Breast epithelium (tissue), 3 donors: ENCODE results near the gene GPC3.

Experiments used
- POLR2AphosphoS5 ChIP-seq, 3 donors: sonication (generic); formaldehyde crosslinking; IDR thresholded peaks; one replicate each; pipeline ENCODE4 v1.6.1; 2017; ENCODE audit warnings: antibody characterized with exemption in 3 of 3
- TF ChIP-seq, protein P1 (sequence below), 3 donors: fragments of 450-650 bp; IDR thresholded peaks; one replicate each; pipeline ENCODE4 v1.5.1; 2016 to 2017; ENCODE audit warnings: antibody characterized with exemption in 3 of 3, mild to moderate bottlenecking in 3 of 3, moderate library complexity in 3 of 3

DNA sequence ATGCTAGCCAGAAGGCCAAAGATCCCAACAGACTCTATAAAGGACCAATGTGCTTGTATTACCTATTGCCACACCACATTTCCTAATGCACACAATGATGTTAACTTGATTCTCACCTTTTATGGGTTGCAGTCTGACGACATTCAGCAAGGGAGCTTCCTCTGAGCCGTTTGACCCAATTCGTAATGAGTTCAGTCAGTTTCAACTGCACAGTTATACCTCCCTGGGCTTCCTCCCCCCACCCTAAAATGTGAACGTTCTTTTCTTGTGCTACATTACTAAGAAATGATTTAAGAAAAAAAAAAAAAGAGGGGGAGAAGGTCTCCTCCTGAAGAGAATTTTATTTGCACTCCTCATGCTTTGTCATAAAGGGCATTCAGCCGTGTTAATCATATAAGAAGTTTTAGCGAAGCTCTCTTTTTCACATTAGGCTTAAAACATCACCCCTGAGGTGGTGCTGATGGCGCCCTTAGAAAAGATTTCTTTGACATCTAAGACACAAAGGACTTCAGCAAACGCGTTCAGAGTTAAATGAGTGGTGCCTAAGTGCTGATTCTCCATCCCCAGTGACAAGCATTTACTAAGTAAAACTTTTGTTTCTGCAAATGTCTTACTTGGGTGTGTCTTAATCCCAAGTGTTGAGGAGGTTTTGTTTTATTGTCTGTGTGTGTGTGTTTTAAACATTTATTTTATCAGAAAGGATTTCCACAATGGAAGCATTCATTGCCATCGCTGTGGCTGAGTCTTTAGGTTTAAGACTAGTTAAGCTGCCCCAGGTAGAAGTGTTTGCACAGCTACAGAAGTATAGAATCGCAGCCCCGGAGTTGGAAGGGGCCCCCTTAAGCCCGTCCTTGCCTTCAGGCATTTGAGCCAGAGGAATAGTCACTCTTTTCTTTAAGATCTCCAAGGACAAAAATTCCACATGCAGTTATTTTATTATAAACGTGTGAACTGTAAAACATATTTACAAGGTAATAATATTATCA, 15.2 kb upstream of the GPC3 start:
- no peak for TF ChIP-seq POLR2AphosphoS5 (IDR thresholded peaks at IDR 0.05)
- TF ChIP-seq, protein P1, sequence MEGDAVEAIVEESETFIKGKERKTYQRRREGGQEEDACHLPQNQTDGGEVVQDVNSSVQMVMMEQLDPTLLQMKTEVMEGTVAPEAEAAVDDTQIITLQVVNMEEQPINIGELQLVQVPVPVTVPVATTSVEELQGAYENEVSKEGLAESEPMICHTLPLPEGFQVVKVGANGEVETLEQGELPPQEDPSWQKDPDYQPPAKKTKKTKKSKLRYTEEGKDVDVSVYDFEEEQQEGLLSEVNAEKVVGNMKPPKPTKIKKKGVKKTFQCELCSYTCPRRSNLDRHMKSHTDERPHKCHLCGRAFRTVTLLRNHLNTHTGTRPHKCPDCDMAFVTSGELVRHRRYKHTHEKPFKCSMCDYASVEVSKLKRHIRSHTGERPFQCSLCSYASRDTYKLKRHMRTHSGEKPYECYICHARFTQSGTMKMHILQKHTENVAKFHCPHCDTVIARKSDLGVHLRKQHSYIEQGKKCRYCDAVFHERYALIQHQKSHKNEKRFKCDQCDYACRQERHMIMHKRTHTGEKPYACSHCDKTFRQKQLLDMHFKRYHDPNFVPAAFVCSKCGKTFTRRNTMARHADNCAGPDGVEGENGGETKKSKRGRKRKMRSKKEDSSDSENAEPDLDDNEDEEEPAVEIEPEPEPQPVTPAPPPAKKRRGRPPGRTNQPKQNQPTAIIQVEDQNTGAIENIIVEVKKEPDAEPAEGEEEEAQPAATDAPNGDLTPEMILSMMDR (IDR thresholded peaks at IDR 0.05): no peak
